Peyer's patch (tissue), 4 donors: Measurements from ENCODE around the gene INTS13.

Source experiments
- CTCF ChIP-seq, 6 experiments: fragments of 450-650 bp in 4 of 6; fragments of 200-600 bp in 2 of 6; sonication (generic) in 1 of 6; IDR thresholded peaks; one replicate each; pipeline ENCODE4 v1.5.1; 2017 to 2019; ENCODE audit warnings: antibody characterized with exemption in 6 of 6, mild to moderate bottlenecking in 3 of 6, moderate library complexity in 1 of 6
- POLR2A ChIP-seq, 2 donors: fragments of 450-650 bp; IDR thresholded peaks; one replicate each; pipeline ENCODE4 v1.5.1; 2017; ENCODE audit warnings: antibody characterized with exemption in 2 of 2, mild to moderate bottlenecking in 2 of 2, moderate library complexity in 2 of 2

- TF ChIP-seq CTCF (IDR thresholded peaks at IDR 0.05) (peak in 1 of 6 experiments; percentile 2), POLR2A (IDR thresholded peaks at IDR 0.05) (no peak)
Observed at GRCh38 chr12:26890784-26891183, 47.0 kb downstream of the INTS13 start.
